H1 (cell line): ENCODE results near the gene WNT8B. TPM values are rescaled to one million over a fixed set of nuclear protein-coding genes. Genes with fewer than 3 reads are reported as not detected.

Experiments used
- CTCF ChIA-PET: fragments of 300-600 bp; sonication (Branson Sonifier 250); formaldehyde crosslinking; loops from one replicate; lab custom pipeline; 2021; ENCODE audit not compliant: partially characterized antibody; lab: Charles Lee
- POLR2A ChIA-PET: fragments of 300-600 bp; sonication (Branson Sonifier 250); formaldehyde crosslinking; loops from one replicate; lab custom pipeline; 2021; ENCODE audit warnings: inconsistent platforms; ENCODE audit not compliant: partially characterized antibody; lab: Charles Lee
- DNase-seq, 2 experiments: peaks; one replicate each; pipeline versions ENCODE4 v3.0.0 to v3.0.0-alpha.2; 2010 to 2022; ENCODE audit warnings: low spot score in 2 of 2, low read depth in 1 of 2, mixed read lengths in 1 of 2
- FAIRE-seq: peaks from 2 replicates; lab custom pipeline; 2011; peaks lifted over from hg19 to GRCh38; lab: Jason Lieb, UNC
- H2AFZ ChIP-seq: 2 replicates; pipeline ENCODE4 v1.8.1; 2012; ENCODE audit warnings: low read length, inconsistent platforms
- H2AK5ac ChIP-seq: 2 replicates; pipeline ENCODE4 v1.6.1; 2013; ENCODE audit warnings: low read depth, low read length
- H2BK120ac ChIP-seq: replicated peaks from 2 replicates; pipeline ENCODE3; 2013; ENCODE audit warnings: low read depth, low read length, inconsistent platforms
- H2BK12ac ChIP-seq: 2 replicates; pipeline ENCODE4 v1.6.1; 2013; ENCODE audit warnings: low read depth, low read length
- H2BK15ac ChIP-seq: 2 replicates; pipeline ENCODE4 v1.6.1; 2013; ENCODE audit warnings: low read length
- H2BK20ac ChIP-seq: 2 replicates; pipeline ENCODE4 v1.6.1; 2013; ENCODE audit warnings: low read length
- H2BK5ac ChIP-seq: 2 replicates; pipeline ENCODE4 v1.6.1; 2013; ENCODE audit warnings: low read depth, low read length
- H3K14ac ChIP-seq: 2 replicates; pipeline ENCODE4 v1.6.1; 2013; ENCODE audit warnings: inconsistent platforms; ENCODE audit not compliant: insufficient read length
- H3K18ac ChIP-seq: 2 replicates; pipeline ENCODE4 v1.6.1; 2013; ENCODE audit warnings: low read length; ENCODE audit errors: extremely low read depth
- H3K23ac ChIP-seq: 2 replicates; pipeline ENCODE4 v1.6.1; 2013; ENCODE audit warnings: inconsistent platforms; ENCODE audit not compliant: insufficient read length
- H3K23me2 ChIP-seq: 2 replicates; pipeline ENCODE4 v1.6.1; 2013; ENCODE audit warnings: low read depth, low read length
- H3K27ac ChIP-seq: 2 replicates; pipeline ENCODE4 v1.6.1; 2011; ENCODE audit warnings: low read depth, low read length, inconsistent platforms
- H3K27me3 ChIP-seq, 4 experiments: replicated peaks in 1 of 4; 1 replicate in 1 of 4; 2 replicates in 3 of 4; pipeline versions ENCODE4 v1.6.1 to v1.8.1; 2011 to 2013; ENCODE audit warnings: low read length in 3 of 4, mild to moderate bottlenecking in 3 of 4, inconsistent platforms in 2 of 4, mixed read lengths in 2 of 4, moderate library complexity in 1 of 4; ENCODE audit not compliant: control insufficient read depth in 3 of 4, insufficient read depth in 3 of 4; ENCODE audit errors: extremely low read depth in 1 of 4
- H3K36me3 ChIP-seq, 4 experiments: 2 replicates each; pipeline versions ENCODE4 v1.6.1 to v1.8.1; 2011 to 2013; ENCODE audit warnings: mild to moderate bottlenecking in 4 of 4, low read length in 3 of 4, moderate library complexity in 2 of 4, control low read depth in 1 of 4, inconsistent platforms in 1 of 4; ENCODE audit not compliant: insufficient read depth in 4 of 4, control insufficient read depth in 2 of 4
- H3K4ac ChIP-seq: replicated peaks from 2 replicates; pipeline ENCODE3; 2013; ENCODE audit warnings: low read length, low read depth, mixed read lengths, inconsistent platforms; ENCODE audit not compliant: insufficient read length
- H3K4me1 ChIP-seq, 4 experiments: replicated peaks in 1 of 4; 1 replicate in 1 of 4; 2 replicates in 3 of 4; pipeline versions ENCODE4 v1.6.1 to v1.8.1; 2011 to 2013; ENCODE audit warnings: low read length in 3 of 4, inconsistent platforms in 2 of 4, mixed read lengths in 1 of 4; ENCODE audit not compliant: insufficient read depth in 4 of 4, control insufficient read depth in 3 of 4
- H3K4me2 ChIP-seq, 2 experiments: 2 replicates each; pipeline versions ENCODE4 v1.6.1 to v1.8.1; 2011 to 2013; ENCODE audit warnings: low read depth in 2 of 2, low read length in 2 of 2, control low read depth in 1 of 2, inconsistent platforms in 1 of 2, mild to moderate bottlenecking in 1 of 2; ENCODE audit not compliant: insufficient read depth in 1 of 2
- H3K4me3 ChIP-seq, 4 experiments: fragments of 200-600, 300-600 bp in 1 of 4; sonication (generic), shearing (Covaris generic), sonication (Bioruptor Twin) in 1 of 4; 2 replicates each; pipeline versions ENCODE4 v1.5.1 to v1.8.1; 2011 to 2016; ENCODE audit warnings: low read length in 4 of 4, low read depth in 3 of 4, control low read depth in 2 of 4, inconsistent platforms in 2 of 4, mild to moderate bottlenecking in 2 of 4, mixed read lengths in 1 of 4, moderate library complexity in 1 of 4; ENCODE audit not compliant: insufficient read depth in 2 of 4; ENCODE audit errors: extremely low read depth in 1 of 4
- H3K56ac ChIP-seq: replicated peaks from 2 replicates; pipeline ENCODE3; 2013; ENCODE audit warnings: low read depth, mild to moderate bottlenecking, mixed read lengths, low read length, inconsistent platforms; ENCODE audit not compliant: insufficient read length
- H3K79me1 ChIP-seq: 2 replicates; pipeline ENCODE4 v1.6.1; 2013; ENCODE audit warnings: low read depth, low read length, control low read depth
- H3K79me2 ChIP-seq, 2 experiments: 2 replicates each; pipeline versions ENCODE4 v1.6.1 to v1.8.1; 2012 to 2013; ENCODE audit warnings: low read length in 2 of 2, mild to moderate bottlenecking in 2 of 2, inconsistent platforms in 1 of 2; ENCODE audit not compliant: insufficient read depth in 2 of 2, control insufficient read depth in 1 of 2
- H3K9ac ChIP-seq, 4 experiments: replicated peaks in 1 of 4; 1 replicate in 1 of 4; 2 replicates in 3 of 4; pipeline versions ENCODE4 v1.6.1 to v1.8.1; 2011 to 2013; ENCODE audit warnings: low read depth in 3 of 4, low read length in 3 of 4, control low read depth in 2 of 4, mild to moderate bottlenecking in 2 of 4, moderate library complexity in 2 of 4, inconsistent platforms in 1 of 4; ENCODE audit errors: extremely low read depth in 1 of 4
- H3K9me3 ChIP-seq, 2 experiments: 2 replicates each; pipeline versions ENCODE4 v1.6.1 to v1.8.1; 2012 to 2013; ENCODE audit warnings: mild to moderate bottlenecking in 2 of 2, moderate library complexity in 2 of 2, control low read depth in 1 of 2, inconsistent platforms in 1 of 2, low read depth in 1 of 2, low read length in 1 of 2, mixed read lengths in 1 of 2; ENCODE audit not compliant: insufficient read depth in 2 of 2
- H4K20me1 ChIP-seq, 2 experiments: replicated peaks in 1 of 2; 2 replicates each; pipeline versions ENCODE3 to v1.8.1; 2011 to 2013; ENCODE audit warnings: inconsistent platforms in 2 of 2, low read length in 2 of 2, mild to moderate bottlenecking in 1 of 2; ENCODE audit not compliant: insufficient read depth in 2 of 2, control insufficient read depth in 1 of 2
- H4K5ac ChIP-seq: 2 replicates; pipeline ENCODE4 v1.6.1; 2013; ENCODE audit warnings: low read length, low read depth, mixed read lengths, inconsistent platforms; ENCODE audit not compliant: insufficient read length
- H4K8ac ChIP-seq: 2 replicates; pipeline ENCODE4 v1.8.0; 2013; ENCODE audit warnings: mild to moderate bottlenecking, moderate library complexity, low read length, inconsistent platforms; ENCODE audit not compliant: insufficient read depth; ENCODE audit errors: extremely low read depth
- H4K91ac ChIP-seq: replicated peaks from 2 replicates; pipeline ENCODE3; 2013; ENCODE audit warnings: low read length, mixed read lengths, inconsistent platforms; ENCODE audit not compliant: insufficient read length
- ATF3 ChIP-seq: IDR thresholded peaks from 2 replicates; pipeline ENCODE4 v1.6.1; 2011; ENCODE audit warnings: low read depth, mild to moderate bottlenecking, low read length; ENCODE audit not compliant: insufficient read depth
- BCL11A ChIP-seq, 2 experiments: IDR thresholded peaks; one replicate each; pipeline ENCODE4 v1.6.1; 2011; ENCODE audit warnings: low read depth in 2 of 2, low read length in 2 of 2, mild to moderate bottlenecking in 2 of 2
- CTCF ChIP-seq, 3 experiments: IDR thresholded peaks; 1 replicate in 2 of 3; 2 replicates in 1 of 3; pipeline versions ENCODE4 v1.5.1 to v1.6.1; 2011; ENCODE audit warnings: low read length in 3 of 3, mild to moderate bottlenecking in 3 of 3, inconsistent platforms in 2 of 3, low read depth in 1 of 3, moderate library complexity in 1 of 3; ENCODE audit not compliant: insufficient read depth in 1 of 3; ENCODE audit errors: control extremely low read depth in 1 of 3
- JUN ChIP-seq: IDR thresholded peaks from 2 replicates; pipeline ENCODE4 v1.6.1; 2011; ENCODE audit warnings: low read depth, mild to moderate bottlenecking, improper control_type of control experiment, low read length
- KDM4A ChIP-seq: IDR thresholded peaks from one replicate; pipeline ENCODE4 v1.7.1; 2012; ENCODE audit warnings: low read depth, mild to moderate bottlenecking, moderate library complexity, low read length, inconsistent platforms; ENCODE audit not compliant: severe bottlenecking
- RAD21 ChIP-seq, 2 experiments: IDR thresholded peaks in 1 of 2; conservative IDR thresholded peaks in 1 of 2; 2 replicates each; pipeline ENCODE4 v1.6.1; 2011; ENCODE audit warnings: low read depth in 2 of 2, low read length in 2 of 2, improper control_type of control experiment in 1 of 2, inconsistent platforms in 1 of 2, mild to moderate bottlenecking in 1 of 2, moderate library complexity in 1 of 2
- SIN3A ChIP-seq, 2 experiments: IDR thresholded peaks in 1 of 2; conservative IDR thresholded peaks in 1 of 2; 2 replicates each; pipeline ENCODE4 v1.6.1; 2011 to 2012; ENCODE audit warnings: low read length in 2 of 2, improper control_type of control experiment in 1 of 2, low read depth in 1 of 2, mild to moderate bottlenecking in 1 of 2
- TCF12 ChIP-seq: IDR thresholded peaks from 2 replicates; pipeline ENCODE4 v1.6.1; 2011; ENCODE audit warnings: low read depth, mild to moderate bottlenecking, low read length
- WGBS, 2 experiments: shearing (Covaris generic) in 1 of 2; methylation state at CpG; one replicate each; pipeline versions ENCODE4 v1.1.6 to v1.1.7; 2013 to 2015; ENCODE audit warnings: low lambda C conversion rate in 2 of 2, mixed read lengths in 2 of 2, inconsistent platforms in 1 of 2, low coverage in 1 of 2, missing lambda C conversion rate in 1 of 2; ENCODE audit not compliant: insufficient replicate concordance in 2 of 2, insufficient coverage in 1 of 2, insufficient read length in 1 of 2; ENCODE audit errors: extremely low coverage in 1 of 2, missing lambda C conversion rate in 1 of 2; 5-methylcytosine and 5-hydroxymethylcytosine counted together
- polyA plus RNA-seq, 7 experiments: library from polyadenylated mRNA; depleted of rRNA in 3 of 7; stranded (reverse) in 5 of 7; unstranded in 2 of 7; fragments of >200 nt in 5 of 7; fragments of 200-250 nt in 2 of 7; gene quantifications; 1 replicate in 5 of 7; 2 replicates in 1 of 7; 4 replicates in 1 of 7; pipeline versions ENCODE4 v1.2.1 to v1.2.3, GENCODE V29; 2011 to 2013; ENCODE audit warnings: missing spikeins in 2 of 7, mixed read lengths in 2 of 7
- total RNA-seq: library from RNA; stranded (reverse); fragmentation: NEBNext Ultra II Directional; extraction: Animal tissue kit (Norgen Biotek cat#: 25700); gene quantifications from 2 replicates; pipeline ENCODE4 v1.2.1, GENCODE V29; 2021

The WNT8B gene
- total and polyA plus RNA-seq, 2 of the 8 experiments (the other 6 are each of a cell fraction or from before 2014, with no cell fraction given): 0.20 to 0.67 TPM

- H3K27me3 ChIP-seq: peaks cover 2 to 24% (median 15%) of the 10 kb centered on the region in 4 experiments; a peak in 6 of 7 replicates
- H3K27ac ChIP-seq: no peak overlapping the region
- CTCF ChIA-PET: interaction anchor here (0.8 to 13.4 kb wide), 55 partner anchors 9 to 370 kb away, joined by 3 to 190 read pairs (median 5); partner anchors contain the start of genes HIF1AN, PKD2L1, SCD and WNT8B
- WGBS, 2 experiments: 31% methylated on average over 7 of the region's 7 CpGs; no CpG with 5 or more reads in 1 of the 2 experiments
- H2BK120ac ChIP-seq: no peak overlapping the region
- no peak overlapping the region for H2AFZ ChIP-seq
- peaks cover 0 to 5% (median 1%) of the 10 kb centered on the region in 4 experiments; a peak in 2 of 8 replicates for H3K36me3 ChIP-seq
- no peaks in the 10 kb centered on the region for H4K20me1 ChIP-seq
- H3K18ac ChIP-seq: no peak overlapping the region
- POLR2A ChIA-PET: interaction anchor here (0.6 to 1.9 kb wide), 11 partner anchors 8 to 144 kb away, joined by 3 to 5 read pairs (median 3); partner anchors contain the start of gene HIF1AN
- no peak overlapping the region for H4K5ac ChIP-seq
- H4K91ac ChIP-seq: no peak overlapping the region
- H2BK12ac ChIP-seq: no peak overlapping the region
- H3K9me3 ChIP-seq: no peaks in the 10 kb centered on the region
- no peak overlapping the region for H2BK20ac ChIP-seq
- no peak overlapping the region for H3K9ac ChIP-seq
- H3K4me1 ChIP-seq: peaks cover 0 to 3% (median under 1%) of the 10 kb centered on the region in 4 experiments; a peak in 2 of 7 replicates
- TF ChIP-seq ATF3: no peak
- TF ChIP-seq SIN3A (conservative IDR thresholded peaks at IDR 0.05 in 1 of 2, IDR thresholded peaks at IDR 0.05 in 1 of 2; ENCODE audit: low read depth in 1 of 2, low read length in 2 of 2): no peak
- TF ChIP-seq BCL11A (IDR thresholded peaks at IDR 0.05; ENCODE audit: low read depth in 2 of 2, low read length in 2 of 2): no peak
- peak in 2 of 3 experiments; percentile 66 to 69; a peak in 3 of 4 replicates for TF ChIP-seq CTCF (IDR thresholded peaks at IDR 0.05; ENCODE audit: control extremely low read depth in 1 of 3, insufficient read depth in 1 of 3, low read depth in 1 of 3, low read length in 3 of 3)
- no peak for TF ChIP-seq KDM4A
- peak; percentile 66 to 74 for TF ChIP-seq RAD21 (IDR thresholded peaks at IDR 0.05 in 1 of 2, conservative IDR thresholded peaks at IDR 0.05 in 1 of 2; ENCODE audit: low read depth in 2 of 2, low read length in 2 of 2)
- TF ChIP-seq JUN: no peak
- TF ChIP-seq TCF12: no peak
- H3K56ac ChIP-seq: no peak overlapping the region
- H3K23me2 ChIP-seq: peaks cover 8% of the 10 kb centered on the region
- FAIRE-seq (peak; percentile 77), DNase-seq (peak in 1 of 2 experiments; percentile 79)
- peak overlapping the region; percentile 78 to 95 for H3K4me2 ChIP-seq
- H2AK5ac ChIP-seq: no peak overlapping the region
- H3K79me2 ChIP-seq: no peaks in the 10 kb centered on the region
- H3K23ac ChIP-seq: no peak overlapping the region
- H2BK5ac ChIP-seq: no peak overlapping the region
- H4K8ac ChIP-seq: no peak overlapping the region
- no peak overlapping the region for H3K4ac ChIP-seq
- H3K79me1 ChIP-seq: no peaks in the 10 kb centered on the region
- H3K4me3 ChIP-seq: peak overlapping the region in 3 of 4 experiments; percentile 45 to 61 (median 56); a peak in 6 of 8 replicates
- no peak overlapping the region for H3K14ac ChIP-seq
- no peak overlapping the region for H2BK15ac ChIP-seq
These were observed 56.0 kb downstream of the WNT8B start for GRCh38 chr10:100518761-100519241.
